GM21528 (cell line): ENCODE measurements around the gene NR6A1.

ENCODE experiments used
- ATAC-seq: cut with Tn5 transposase; IDR thresholded peaks from one replicate; pipeline ENCODE4 v1.9.1; 2021; ENCODE audit warnings: mild to moderate bottlenecking, moderate library complexity; ENCODE audit not compliant: unreplicated experiment, low FRiP score

Gene NR6A1

DNA sequence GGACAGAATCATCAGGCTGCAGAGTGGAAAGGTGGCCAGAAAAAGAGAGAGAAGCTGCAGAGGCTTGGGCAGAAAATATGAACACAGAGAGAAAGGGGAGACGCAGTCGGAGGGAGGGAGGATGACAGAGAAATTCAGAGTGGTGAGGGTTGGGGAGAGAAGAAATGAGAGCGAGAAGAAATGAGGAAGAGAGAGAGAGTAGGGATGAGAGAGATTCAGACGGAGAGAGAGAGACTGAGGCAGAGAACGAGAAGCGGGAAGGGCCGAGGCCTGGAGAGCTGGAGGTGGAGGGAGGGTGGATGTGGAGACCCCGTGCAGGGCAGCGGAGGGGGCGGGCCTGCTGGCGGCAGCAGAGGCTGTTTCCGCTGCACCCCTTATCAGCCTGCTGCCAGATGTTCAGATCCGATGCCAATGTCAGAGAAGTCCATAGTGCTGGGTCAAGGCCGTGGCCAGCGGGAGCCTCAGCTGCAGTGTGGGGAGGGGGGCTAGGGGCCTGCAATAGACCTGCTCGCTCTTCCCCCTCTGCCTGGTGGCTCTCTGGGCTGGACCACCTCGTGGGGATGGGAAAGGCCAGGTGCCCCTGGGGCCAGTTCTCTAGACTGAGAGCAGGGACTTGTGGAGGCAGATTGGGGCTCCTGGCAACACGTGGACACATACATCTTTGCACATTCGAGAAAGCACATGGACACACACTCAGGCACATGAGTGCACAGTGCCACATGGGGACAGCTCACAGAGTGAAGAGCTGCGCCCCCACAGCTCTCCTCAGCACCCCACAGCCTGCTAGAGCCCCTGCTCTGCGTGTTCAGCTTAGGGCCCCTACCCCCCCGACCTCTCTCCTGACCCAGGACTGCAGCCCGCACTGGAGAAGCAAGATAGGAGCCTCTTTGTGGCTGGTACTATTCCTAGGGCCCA lies 259.0 kb downstream of the NR6A1 start:
- no peak for ATAC-seq

DNA sequence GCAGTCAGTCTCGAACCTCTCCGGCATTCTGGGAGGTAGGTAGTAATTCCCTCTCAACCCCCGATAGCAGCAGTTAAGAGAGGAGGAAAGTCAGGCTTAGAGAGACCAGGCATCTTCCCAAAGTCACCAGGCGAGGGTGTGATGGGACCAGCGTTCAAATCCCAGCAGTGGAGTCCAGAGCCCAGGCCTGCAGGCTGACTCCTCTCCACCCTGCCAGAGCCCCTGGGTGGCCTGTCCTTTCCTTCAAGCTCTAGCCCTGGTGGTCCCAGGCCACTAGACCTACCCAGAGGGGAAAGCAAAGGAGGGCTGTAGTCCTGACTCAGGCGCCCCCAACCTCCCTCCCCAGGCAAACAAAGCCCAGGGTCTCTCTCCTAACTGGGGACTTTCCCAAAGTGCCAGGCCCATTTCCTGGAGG lies 259.7 kb downstream of the NR6A1 start:
- ATAC-seq: no peak

DNA sequence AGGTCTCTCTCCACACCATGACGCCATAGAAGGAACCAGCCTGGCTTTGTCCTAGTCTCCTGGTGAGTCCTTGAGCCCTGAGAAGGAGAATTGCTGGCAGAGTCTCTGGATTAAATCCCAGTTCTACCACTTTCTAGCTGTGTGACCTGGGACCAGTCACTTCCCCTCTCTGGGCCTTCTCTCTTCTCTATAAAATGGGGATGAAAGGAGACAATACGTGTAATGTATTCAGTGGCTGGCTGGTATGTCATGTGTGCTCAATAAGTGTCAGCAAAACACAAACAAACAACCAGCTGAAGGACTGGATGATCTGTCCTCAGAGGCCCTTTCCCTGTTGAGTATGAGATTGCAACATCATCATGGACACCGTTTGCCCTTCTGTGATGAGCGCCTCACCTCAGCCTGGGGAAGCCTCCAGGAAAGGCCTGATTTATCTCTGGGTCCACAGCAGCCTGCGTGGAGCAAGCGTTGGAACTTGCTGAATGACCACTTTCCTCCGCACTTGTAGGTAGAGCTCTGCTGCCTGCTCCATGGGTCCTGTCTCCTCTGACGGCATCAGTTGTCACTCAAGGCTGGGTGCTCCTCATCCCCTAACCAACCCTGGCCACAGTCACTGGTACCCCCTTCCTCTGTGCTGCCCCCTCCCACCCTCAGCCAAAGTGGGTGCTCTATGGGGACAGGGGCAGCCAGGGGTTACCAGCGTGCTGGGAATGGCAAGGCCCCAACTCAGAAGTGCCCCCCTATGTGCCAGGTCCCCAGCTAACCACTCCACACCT lies 260.3 kb downstream of the NR6A1 start:
- no peak for ATAC-seq

DNA sequence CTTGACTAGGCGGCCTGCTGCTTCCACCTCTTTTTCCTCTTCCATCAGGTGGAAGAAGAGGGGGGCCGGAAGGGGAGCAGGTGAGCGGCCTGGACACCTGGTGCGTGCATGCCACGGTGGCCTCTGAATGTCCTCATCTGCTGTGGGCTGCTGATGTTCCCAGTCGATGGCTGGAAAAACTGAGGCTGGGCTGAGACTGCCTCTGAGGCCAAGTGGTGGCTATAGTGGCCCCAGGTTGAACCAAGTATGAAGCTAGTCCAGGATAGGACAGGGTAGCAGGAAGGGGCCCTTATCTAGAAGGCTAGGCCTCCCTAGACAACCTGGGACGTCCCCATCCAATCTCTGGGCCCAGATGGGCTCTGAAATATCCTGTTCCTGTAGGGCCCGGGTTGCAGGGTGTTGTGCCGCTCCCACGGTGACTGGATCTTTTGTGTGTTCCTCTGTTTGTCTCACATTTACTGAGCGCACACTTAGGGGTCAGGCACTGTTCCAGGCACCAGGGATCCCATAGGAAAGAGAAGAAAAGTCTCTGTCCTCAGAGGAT lies 263.2 kb downstream of the NR6A1 start:
- ATAC-seq: no peak

DNA sequence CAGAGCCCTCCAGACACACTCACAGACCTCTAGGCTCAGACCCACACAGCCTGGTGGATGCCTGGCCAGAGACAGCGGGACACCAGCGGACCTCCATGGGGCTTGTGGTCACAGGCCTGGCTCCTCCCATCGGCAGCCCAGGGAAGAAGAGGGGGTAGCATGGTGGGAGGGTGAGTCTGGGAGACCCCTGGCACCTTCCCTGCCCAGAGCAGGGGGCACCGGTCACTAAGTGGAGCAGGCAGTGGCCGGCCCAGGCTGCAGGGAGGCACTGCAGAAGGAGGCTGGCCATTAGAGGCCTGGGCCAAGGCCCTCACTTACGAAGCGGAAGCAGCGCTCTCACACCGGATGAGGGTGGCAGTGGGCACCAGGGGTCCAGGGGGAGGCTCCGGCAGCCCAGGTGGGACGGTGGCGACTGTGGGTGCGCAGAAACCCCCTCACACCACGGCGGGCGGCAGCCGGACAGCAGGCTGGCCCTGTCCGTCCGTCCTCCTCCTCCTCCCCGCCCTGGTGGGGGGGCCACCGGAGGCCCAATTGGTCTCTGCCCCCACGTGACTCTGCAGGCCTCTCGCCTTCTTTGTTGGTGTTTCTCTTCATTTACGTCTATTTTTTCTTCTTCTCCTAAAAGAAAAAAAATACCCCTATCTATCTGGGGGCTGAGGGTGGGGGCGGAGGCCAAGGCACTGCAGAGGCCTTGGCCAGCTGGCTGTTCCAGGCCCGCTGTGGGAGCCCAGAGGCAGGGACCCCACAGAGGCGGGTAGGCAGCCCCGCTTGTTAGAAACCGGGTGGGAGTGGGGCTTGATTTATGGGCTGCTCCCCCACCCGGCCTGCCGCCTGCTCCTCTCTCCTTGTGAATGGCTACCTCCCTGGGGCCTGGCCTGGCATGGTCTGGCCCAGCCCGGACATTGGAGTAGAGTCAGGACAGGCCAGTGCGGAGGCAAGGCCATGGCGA lies 263.9 kb downstream of the NR6A1 start, which contains the start of gene NR5A1:
TSS of gene NR5A1 (minus strand) at position 469 of the 949 bp plus-strand sequence. CDS start 4,004 bp downstream, outside the sequence.
- ATAC-seq: no peak

DNA sequence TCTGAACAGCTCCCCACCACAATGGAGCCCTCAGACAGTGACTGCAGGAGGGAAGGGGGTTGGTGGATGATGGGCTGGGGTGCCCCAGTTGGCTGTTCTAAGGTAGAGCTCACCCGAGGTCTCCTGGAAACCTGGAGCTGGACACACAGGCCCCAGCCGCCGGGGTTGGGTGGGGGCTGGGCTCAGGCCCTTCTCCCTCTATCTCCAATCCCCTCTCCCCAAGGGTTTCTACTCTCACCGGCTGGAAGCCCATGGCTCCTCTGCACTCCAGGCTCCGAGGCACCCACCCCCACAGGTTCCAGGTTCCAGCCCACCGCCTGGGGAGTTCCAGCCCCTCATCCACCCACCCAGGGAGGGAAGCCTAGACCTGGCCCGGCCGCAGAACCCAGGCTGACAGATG lies 264.7 kb downstream of the NR6A1 start:
- ATAC-seq: no peak

DNA sequence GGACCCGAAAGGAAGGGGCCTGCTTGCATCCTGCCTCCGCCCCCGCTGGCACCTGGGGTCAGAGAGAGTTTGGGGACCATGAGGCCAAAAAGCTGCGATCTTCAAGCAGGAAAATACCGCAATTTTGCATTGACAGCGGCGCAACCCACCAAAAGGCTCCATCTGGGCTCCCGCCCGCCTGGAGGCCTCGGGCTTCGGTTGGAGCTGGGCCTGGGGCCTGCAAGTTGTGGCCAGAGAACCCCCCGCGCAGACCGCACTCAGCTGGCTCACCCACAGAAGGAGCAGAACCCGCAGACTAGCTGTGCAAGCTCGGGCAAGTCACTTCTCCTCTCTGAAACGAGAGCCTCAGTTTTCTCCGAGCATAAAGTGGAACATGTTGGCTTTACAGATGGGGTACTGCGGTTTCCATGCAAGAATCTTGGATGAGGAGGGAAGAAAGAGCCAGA lies 265.2 kb downstream of the NR6A1 start:
- ATAC-seq: no peak

DNA sequence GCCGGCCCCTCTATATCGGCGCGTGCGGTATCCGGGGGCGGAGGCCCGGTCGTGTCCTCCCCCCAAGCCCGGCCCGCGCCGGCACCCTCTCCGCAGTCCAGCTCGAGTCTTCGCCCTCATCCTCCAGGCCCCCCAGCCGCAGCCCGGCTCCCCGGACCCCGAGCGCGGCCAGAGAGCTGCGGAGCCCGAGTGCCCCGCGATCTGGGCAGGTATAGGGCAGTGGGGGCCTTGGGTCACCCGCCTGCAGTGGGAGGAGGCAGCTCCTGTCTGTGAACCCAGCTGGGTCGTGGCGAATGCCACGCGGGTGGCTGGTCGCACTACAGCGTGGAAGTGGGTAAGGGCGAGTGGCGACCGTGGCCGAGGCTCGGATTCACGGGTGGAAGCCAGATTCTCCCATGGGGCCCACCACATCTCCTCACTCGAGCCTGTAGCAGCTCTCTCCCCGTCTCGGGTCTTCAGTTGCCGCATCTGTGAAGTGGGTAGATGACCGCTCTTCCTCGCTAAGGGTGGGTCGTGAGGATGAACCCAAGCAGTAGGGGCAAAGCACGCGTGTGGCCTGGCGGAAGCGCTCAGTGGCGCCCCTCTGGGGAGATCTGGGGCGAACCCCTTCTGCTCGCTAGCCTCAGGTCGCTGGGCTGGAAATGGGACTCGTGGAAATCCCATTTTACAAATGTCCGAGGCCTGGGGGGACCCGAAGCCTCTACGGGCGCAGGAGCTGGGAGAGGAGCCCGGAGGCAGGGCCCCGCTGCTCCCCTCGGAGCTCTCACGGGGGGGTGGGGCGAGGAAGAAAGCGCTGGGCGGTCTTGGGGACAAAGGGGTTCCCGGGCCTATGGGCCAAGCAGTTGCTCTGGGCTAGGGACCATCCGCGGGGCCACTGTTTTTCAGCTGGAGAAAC lies 265.9 kb downstream of the NR6A1 start:
- no peak for ATAC-seq

DNA sequence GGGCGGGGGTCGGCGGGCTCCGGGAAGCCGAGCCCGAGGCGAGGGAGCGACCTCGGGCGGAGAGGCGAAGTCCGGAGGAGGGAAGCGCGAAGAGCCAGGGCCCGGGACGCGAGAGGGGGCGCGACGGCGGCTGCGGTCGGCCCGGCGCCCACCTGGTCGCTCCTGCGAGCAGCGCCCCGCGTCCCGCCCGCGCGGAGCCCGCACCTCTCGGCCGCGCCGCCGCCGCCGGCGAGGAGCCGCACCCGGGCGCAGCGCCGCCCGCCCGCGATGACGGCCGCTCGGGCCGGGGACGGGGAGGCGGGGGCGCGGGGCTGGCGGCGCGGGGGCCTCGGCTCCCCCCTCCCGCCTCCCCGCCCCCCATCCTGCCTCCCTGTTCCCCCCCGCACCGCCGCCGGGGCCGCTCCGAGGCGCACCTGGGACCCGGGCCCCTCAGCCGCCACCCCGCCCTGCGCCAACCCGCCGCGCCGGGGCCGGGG lies 266.5 kb downstream of the NR6A1 start:
- ATAC-seq: no peak

DNA sequence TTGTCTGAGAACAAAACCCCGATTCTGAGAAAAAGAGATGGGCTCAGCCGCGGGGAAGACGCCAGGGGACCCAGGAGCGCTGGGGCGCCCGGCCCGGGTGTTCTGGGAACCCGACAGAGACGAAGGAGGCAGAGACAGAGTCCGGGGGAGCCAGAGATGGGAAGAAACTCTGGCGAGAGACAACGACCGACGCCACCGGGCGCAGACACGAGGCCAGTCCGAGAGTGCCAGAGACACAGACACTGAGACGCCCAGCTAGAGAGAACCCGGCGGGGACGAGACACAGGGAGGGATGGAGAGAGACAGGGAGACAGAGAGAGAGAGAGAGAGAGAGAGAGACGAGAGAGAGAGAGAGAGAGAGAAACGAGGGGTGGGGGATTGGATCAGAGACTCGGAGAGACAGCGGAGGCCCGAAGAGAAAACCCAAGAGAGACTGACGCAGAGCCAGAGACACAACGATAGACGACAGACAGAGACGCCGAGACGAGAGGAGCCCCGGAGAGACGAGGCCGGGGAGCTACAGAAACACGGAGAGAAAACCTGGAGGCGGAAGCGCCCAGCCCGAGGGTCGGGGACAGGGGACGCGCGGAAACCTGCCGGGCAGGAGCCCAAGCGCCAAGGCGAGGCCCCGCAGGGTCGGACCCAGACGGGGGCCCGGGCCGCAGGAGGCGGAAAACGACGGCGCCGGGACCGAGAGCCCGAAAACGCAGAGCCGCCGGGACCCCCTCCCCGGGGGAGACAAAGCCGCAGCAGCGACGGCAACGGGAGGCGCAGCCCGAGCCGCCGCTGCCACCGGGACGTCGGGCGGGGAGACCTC lies 267.2 kb downstream of the NR6A1 start:
- ATAC-seq: no peak

DNA sequence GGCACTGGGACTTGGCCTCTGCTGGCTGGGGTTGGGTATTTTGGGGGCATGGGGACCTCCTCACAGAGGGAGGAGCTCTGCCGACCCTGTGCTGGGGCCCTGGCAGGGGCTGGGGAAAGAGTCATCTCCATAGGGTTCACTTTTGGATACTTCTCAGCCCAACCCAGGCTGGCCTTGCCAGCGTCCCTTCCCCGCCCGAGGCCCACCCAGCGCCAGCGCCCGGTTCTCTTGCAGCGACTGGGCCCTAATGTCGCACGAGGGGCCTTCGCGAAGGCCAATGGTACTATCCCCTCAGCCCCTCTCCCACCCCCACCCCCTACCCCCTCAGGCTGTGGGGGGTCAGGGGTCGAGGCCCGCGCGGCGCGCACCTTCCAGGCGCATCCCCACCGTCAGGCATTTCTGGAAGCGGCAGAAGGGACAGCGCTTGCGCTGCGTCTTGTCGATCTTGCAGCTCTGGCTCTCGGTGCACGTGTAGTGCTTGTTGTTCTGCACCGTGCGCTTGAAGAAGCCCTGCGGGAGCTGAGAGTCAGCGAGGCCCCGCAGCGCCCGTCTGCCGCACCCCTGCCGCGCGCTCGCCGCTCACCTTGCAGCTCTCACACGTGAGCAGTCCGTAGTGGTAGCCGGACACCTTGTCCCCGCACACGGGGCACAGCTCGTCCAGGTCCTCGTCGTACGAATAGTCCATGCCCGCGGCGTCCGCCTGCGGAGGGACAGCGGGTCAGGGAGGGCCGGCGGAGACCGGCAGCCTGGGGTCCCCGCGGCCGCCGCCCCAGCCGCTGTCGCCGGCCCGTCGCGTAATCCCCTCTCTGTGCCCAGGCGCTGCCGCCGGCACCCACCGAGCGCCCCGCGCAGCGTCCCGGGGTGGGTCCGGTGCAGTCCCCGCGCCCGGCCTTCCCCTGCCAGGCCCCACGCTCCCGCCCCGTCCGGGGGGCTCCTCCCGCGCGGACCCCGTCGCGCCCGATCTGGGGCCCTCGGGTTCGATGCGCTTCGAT lies 268.1 kb downstream of the NR6A1 start:
- ATAC-seq: no peak

DNA sequence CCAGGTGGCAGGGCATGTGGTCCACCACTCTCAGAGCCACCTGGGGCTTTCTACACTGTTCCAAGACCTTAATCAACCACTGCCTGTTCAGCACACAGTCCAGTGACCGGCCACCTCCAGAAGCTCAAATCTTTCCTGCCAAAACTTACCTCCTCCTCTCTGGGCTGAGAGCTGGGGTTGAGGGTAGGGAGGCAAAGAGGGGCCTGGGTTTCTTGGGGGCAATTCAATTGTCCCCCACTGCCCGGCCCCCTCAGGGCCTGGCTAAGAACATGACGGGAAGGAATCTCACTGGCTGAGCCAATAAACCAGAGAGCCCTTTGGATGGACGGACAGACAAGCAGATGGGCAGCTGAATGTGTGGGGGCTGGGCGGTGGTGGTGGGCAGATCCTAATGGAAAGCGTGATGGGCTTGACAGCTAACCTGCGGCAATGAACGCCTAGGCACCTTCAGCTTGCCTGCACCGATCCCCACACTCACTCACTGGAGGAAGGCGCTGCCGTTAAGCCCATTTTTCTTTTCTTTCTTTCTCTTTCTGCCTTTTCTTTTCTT lies 269.3 kb downstream of the NR6A1 start:
- ATAC-seq: no peak

DNA sequence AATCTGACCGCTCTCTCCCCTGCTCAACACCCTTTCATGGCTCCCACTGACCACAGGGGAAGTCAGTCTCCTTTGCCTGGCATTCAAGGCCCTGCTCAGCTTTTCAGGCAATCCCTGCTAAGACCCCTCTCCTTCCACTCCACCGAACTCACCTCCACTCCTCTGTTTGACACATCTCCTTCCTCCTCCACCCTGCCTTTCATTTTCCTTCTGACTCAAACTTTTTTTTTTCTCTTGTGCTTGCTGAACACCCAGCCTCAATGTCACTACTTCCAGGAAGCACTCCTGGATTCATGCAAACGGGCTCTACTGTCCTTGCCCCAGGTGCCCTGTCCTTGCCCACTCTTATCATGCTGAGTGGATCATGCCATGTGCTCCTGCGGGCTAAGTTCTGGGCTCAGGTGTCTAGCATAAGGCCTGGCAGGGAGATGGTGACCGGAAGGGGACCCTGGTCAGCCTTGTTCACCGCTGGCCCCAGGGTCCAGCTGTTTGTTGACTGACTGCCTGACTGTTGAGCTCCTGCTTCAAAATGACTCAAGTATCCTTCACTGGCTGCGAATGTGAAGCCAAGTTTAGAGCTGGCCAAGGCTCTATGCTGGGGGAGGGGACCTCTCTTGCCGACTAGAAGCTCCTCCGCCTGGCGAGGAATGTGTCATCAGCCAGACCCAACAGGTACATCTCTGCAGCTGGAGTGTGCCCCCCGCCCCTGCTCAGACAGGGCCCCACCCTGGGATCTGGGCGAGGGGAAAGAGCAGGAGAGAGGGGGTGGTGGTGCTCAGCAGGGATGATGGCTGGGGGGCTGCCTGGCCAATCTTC lies 270.1 kb downstream of the NR6A1 start:
- no peak for ATAC-seq

DNA sequence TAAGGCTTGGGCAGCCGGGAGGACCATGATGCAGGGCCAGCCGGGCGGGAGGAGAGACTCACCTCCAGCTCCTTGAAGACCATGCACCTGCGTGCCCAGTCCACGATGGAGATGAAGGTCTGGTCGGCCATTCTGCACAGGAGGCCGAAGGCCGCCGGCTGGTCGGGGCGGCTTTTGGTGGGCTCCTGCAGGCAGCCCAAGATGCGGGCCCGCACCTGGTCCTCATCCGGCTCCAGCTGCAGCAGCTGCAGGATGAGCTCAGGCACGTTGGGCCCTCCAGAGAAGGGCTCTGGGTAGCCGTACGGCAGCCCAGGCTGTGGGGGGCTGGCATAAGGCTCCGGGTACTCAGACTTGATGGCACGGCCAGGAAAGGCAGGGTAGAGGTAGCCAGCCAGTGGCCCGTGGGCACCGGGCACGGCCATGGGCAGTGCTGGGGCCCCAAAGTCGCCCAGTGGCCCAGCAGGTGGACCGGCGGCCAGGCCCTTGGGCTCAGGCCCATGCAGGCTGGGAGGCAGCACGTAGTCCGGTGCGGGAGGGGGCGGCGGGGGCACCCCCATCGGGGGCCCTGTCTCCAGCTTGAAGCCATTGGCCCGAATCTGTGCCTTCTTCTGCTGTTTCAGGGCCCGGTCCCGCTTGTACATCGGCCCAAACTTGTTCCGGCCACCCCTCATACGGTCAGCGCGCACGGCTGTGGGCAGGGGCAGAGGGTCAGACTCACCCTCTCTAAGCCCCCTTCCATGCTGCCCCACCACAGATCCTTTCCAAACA lies 270.9 kb downstream of the NR6A1 start:
- no peak for ATAC-seq

DNA sequence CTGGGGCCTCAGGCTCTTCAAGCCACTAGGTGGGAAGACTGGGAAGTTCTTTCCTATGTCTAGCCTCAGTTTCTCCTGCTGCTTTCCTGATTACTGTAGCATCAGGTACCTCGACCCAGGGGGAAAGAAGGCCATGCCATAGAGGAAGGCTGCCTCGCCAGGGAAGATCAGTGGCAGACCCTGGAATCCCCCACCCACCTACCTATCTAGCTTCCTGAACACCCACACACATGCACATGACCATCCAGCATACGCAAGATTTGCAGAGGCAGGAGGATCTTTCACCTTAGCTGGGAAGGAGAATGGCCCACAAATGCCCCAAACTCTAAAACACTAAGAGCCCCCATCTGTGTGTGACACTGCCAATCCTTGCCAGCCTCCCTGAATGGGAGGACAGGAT lies 271.9 kb downstream of the NR6A1 start:
- ATAC-seq: no peak
